Measurements from ENCODE around the gene DSC2. TPM values are rescaled to one million over a fixed set of nuclear protein-coding genes. Genes with fewer than 3 reads are reported as not detected.
"Not testable (repeated sequence)": the region's sequence is repeated elsewhere in the genome, so short reads cannot be mapped to it uniquely, and the experiment has no call there.

Gene DSC2
- total RNA-seq, 1 experiment from 2014 or later = 5.4 TPM

DNA sequence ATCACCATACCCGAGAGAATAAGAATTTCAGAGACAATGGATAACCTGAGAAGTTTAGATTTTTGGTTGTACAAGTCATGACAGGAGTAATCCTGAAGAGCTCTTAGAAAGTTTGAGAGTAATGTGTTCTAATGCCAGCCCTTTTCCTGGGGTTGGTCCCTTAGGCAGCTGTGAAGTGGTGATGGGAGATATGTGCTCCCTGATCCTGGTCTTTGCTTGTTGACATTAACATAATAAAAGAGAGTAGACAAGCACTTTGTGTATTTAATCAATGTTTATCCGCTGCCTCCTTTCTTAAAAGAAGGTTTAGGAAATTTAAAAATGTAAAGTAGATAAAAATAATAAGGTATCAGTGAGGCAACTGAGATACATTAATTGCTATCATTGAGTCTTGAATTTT, 45.9 kb downstream of the DSC2 start:
- DNase-seq (ENCODE audit: low read depth) = no peak
- in situ Hi-C loops (cut with HindIII; ENCODE audit: low pct_unique_long_range_greater_than_20kb, low sequenced_read_pairs) = no loop called here

DNA sequence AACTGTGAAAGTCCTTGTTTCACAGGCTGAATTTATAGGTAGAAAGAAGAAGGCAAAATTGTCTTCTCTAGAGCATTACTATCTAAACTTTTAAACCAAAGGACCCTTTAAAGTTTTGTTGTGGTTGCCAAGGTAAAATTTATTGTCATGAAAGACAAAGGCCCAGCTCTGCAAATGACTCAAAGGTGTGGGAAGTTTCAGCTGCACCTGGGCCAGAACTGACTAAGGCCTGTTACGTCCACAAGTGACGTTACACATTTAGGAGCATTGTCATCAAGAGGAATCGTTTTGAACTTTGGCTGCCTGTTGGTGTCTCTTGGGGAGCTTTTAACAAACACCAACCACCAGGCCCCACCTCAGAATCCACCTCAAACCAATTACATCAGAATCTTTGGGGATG, 51.6 kb downstream of the DSC2 start:
- in situ Hi-C loops (cut with HindIII; ENCODE audit: low pct_unique_long_range_greater_than_20kb, low sequenced_read_pairs) = no loop called here

DNA sequence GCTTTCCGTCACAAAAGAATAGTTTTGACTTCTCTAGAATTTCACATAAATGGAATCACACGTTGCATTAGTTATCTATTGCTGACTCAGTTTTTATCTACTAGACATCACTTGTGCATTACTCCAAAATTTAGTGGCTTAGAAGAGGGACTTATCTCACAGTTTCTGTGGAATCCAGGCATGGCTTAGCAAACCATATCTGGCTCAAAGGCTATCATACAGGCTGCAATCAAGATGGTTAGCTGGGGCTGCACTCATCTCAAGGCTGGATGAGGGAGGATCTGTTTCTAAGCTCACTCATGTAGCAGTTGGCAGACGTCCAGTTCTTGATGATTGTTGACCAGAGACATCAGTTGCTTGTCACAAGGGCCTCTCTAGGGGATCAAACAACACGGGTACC, 53.0 kb downstream of the DSC2 start:
- no peak for DNase-seq (ENCODE audit: low read depth)
- in situ Hi-C loops (cut with HindIII; ENCODE audit: low pct_unique_long_range_greater_than_20kb, low sequenced_read_pairs) = no loop called here

More for the DNA sequence above, 51.6 kb downstream of the DSC2 start:
- no peak for DNase-seq (ENCODE audit: low read depth)

DNA sequence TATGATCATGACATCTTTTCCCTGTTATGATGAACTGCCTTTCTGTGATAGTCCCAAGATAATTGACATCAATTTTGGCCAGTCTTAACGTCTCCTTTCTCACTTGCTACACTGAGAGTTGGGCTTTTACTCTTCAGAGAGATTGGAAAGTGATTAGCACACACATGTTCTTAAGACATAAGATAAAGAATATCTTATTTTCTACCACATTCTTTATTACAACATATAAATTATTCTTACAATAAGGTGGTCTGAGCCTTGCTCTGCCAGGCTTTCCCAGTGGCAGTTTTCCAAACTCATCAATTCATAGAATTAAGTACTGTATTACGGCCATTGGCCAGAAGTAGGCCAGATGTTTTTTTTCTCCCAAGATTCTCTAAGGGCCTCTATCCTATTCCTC, 54.0 kb downstream of the DSC2 start:
- in situ Hi-C loops (cut with HindIII; ENCODE audit: low pct_unique_long_range_greater_than_20kb, low sequenced_read_pairs) = no loop called here
- no peak for DNase-seq (ENCODE audit: low read depth)

DNA sequence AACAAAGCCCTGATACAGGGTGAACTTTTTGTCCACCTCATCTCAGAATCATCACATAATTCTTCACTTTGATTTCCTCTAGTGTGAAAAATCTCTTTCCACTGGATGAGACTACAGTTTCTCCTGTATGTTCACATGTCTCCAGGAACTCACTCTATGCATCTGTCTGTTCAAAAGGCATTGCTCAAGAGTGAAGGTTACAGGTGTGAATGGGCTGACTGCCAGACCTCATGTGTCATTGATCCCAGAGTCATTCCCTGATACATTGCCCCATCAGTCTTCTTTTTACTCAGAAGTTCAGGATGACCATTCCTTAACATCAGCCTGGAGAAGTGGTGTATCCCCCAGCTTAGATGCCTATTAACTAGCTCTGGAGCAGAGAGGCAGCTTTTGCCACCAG, 55.3 kb downstream of the DSC2 start:
- in situ Hi-C loops (cut with HindIII; ENCODE audit: low pct_unique_long_range_greater_than_20kb, low sequenced_read_pairs) = no loop called here
- DNase-seq (ENCODE audit: low read depth) = no peak

DNA sequence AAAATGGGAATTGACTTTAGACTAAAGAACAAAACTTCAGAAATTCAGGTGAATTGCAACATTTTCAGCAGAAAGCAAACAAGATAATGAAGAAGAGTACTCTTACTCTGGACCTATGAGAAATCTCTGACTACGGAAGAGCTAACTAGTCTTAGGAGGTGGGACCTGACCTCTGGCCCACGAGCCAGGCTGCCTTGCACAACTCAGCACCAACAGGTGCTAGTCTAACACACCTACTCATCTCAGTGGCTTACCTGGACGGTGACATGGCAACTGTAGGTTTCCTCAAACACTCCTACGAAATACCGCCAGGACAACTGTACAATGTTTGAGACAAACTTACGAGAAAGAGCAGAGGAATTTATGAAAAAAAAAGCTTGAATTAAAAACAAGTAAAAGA, 56.6 kb downstream of the DSC2 start:
- no peak for DNase-seq (ENCODE audit: low read depth)
- in situ Hi-C loops (cut with HindIII; ENCODE audit: low pct_unique_long_range_greater_than_20kb, low sequenced_read_pairs) = no loop called here

DNA sequence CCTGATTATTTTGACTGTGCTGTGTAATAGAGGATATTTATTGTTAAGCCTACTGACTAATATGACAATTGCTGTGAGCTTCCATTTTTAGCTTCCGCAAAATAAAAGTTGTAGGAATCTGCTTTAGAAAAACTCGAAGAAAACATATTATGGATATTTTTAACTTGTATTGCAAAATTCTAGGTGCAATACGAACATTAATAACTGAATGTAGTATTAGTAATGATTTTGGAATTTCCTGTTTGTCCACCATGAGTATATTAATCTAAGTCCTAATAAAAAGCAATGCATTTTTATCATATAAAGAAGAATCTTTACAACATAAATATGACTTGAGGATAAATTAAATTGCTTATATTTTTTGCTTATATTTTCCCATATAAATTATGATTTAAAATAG, 57.3 kb downstream of the DSC2 start:
- in situ Hi-C loops (cut with HindIII; ENCODE audit: low pct_unique_long_range_greater_than_20kb, low sequenced_read_pairs) = no loop called here
- no peak for DNase-seq (ENCODE audit: low read depth)

DNA sequence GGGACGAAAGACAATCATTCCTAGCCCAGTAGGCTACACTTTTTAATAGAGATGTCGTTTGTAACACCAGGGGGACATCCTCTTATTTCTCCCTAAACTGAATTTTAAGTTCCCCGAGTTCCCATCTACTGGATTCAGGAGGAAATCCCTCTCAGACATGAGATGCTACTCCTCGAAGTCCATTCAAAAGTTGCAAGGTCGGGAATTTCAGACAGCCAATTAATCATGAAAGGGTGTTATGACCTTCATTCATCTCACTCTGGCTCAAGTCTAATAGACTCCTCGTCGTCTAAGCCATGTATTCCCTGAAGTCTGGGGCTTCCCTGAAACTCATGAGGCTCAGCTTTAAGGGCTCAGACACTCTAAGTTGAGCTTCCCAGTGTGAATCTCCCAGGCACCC, 58.5 kb downstream of the DSC2 start:
- in situ Hi-C loops (cut with HindIII; ENCODE audit: low pct_unique_long_range_greater_than_20kb, low sequenced_read_pairs) = no loop called here
- DNase-seq (ENCODE audit: low read depth) = no peak

DNA sequence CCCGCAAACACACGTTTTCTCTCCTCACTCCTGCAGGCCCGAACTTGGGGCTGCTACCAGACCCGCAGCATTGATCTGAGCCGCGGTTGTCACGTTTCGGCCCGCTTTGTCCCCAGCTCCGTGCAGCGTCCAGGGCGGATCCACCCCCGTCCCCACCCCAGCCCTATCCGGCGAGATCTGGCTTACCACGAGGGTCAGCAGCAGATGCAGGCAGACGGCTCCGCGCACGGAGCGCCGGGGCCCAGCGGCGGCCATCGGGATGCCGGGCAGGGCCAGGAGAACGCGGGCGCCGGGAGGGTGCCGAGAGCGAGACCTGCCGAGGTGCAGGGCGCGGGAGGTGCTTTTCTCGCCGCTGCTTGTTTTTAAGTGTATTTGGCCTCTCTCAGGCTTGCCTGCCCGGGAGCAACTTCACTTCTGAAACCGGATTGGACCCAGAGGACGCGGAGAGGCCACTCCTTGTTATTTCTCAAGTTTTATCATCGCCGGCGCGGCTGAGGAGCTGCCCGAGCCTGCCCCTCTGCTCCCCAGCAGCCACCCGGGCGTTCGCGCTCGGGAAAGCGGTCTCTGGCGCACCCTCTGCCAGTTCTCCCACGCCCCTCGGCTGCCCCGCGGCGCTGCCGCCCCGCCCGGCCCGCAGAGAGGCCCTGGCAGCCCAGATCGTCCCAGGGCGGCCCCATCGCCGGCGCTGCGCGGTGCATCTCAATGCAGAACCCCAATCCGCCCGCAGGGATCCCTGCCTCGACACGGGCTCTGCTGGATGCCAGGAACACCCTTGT, 59.6 kb downstream of the DSC2 start, which contains the start of gene DSC3:
Gene DSC3 (minus strand): TSS at position 337 of the 776 bp plus-strand sequence. CDS start 82 bp downstream, at position 255.
- DNase-seq (ENCODE audit: low read depth) = no peak
- in situ Hi-C loops (cut with HindIII; ENCODE audit: low pct_unique_long_range_greater_than_20kb, low sequenced_read_pairs) = no loop called here

DNA sequence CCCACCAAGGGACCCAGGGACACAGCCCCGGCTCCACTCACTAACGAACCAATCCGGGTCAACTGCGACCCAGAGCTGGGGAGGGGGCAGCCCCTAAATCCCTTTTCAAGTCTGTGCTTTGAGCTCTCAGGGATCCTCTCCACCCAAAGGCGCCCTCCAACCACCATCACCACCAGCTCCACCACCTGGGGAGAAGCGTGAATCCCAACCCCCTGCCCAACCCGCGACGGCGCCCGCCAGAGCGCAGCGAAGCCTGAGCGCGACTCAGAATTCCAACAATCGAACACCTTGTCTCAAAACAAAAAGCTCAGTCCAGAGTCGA, 60.2 kb downstream of the DSC2 start:
- in situ Hi-C loops (cut with HindIII; ENCODE audit: low pct_unique_long_range_greater_than_20kb, low sequenced_read_pairs) = no loop called here
- DNase-seq (ENCODE audit: low read depth) = no peak

DNA sequence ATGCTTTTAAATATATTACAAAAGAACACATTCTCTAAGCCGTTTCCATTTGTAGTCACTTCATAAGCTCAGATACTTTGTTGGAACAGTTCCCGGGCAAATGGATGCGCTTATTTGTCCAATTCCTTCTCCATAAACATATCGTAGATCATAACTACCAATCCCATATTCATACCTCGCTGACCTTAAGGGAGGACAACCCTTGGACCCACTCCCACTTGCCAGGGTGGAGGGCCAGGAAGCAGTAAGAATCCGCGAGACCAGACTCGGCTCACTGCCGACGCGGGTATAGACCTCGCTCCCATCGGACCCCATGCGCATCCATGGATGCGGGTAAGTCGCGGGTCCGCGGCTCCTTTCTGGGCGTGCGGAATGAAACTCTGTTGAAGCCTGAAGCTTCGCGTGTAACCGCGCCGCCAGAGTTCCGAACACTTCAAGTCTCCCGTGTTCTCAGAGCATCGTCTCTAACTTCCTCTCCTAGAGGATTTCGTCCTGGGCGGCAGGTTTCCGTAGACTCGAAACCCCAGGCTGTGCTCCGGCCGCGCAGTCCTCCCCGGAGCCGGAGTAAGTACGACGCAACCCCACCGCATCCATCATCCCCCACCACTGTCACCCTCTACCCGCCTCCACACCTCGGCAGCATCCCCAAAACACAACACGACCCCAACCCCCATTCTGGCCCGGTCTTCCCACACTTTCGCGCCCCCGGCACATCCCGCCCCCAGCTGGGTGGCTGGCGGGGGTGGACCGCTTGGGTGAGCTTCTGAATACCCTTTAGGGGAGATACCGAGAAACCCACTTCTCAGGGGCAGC, 60.7 kb downstream of the DSC2 start:
- in situ Hi-C loops (cut with HindIII; ENCODE audit: low pct_unique_long_range_greater_than_20kb, low sequenced_read_pairs) = no loop called here
- DNase-seq (ENCODE audit: low read depth) = no peak

DNA sequence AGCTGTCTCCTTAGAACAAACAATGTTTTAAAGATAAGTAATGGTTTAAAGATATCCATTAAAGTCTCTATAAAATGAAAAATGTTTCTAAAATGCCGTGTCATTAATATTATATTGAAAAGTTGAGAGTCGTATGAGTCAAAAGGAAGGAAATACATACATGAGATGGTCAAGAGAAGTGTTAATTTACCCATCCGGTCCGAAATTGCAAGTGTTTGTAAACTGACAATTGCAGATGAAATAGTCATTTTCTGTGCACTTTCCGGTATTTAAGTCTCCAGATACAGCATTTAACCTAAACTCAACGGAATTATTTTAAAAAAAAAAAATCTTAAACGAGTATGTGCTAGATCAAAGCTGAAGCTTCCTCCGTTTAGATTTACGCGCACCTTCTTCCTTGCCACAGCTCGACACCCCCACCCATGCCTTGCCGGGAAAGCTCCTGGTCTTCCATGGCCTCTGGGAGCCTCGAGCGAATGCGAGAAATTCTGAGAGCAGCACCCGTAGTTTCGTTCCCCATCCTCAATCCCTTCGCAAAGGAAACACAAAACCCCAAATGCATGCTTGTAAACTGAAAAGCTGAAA, 61.4 kb downstream of the DSC2 start:
- DNase-seq (ENCODE audit: low read depth) = no peak
- in situ Hi-C loops (cut with HindIII; ENCODE audit: low pct_unique_long_range_greater_than_20kb, low sequenced_read_pairs) = no loop called here

DNA sequence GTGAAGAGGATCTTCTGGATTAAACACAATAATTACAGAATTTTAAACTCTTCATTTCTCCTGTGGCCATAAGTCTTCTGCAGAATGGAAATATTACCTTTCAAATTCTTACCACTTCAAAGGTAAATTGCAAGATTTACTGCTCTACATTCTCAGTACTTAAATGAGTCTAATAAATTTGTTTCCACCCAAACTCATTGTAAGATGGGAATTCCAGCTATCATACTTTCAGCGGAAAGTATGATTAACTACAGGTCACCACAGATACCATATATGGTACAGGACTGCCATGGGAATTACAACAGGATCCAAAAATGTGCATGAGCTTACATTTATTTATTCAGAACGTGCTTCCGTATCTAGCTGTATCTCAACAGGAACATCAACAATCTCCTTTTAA, 62.8 kb downstream of the DSC2 start:
- DNase-seq (ENCODE audit: low read depth) = no peak
- in situ Hi-C loops (cut with HindIII; ENCODE audit: low pct_unique_long_range_greater_than_20kb, low sequenced_read_pairs) = no loop called here

DNA sequence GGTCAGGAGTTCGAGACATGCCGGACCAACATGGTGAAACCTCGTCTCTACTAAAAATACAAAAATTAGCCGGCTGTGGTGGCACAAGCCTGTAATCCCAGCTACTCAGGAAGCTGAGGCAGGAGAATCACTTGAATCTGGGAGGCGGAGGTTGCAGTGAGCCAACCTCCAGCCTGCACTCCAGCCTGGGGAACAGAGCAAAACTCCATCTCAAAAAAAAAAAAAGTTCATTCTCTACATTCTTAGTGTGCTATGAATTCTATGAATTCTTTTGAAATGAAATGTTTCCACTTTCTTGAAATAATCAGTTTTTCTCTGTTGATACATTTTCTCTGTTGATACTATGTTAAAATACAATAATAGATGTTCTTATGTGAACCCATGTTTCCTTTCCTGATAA, 64.5 kb downstream of the DSC2 start:
- in situ Hi-C loops (cut with HindIII; ENCODE audit: low pct_unique_long_range_greater_than_20kb, low sequenced_read_pairs); DNase-seq (ENCODE audit: low read depth): not testable (repeated sequence)

DNA sequence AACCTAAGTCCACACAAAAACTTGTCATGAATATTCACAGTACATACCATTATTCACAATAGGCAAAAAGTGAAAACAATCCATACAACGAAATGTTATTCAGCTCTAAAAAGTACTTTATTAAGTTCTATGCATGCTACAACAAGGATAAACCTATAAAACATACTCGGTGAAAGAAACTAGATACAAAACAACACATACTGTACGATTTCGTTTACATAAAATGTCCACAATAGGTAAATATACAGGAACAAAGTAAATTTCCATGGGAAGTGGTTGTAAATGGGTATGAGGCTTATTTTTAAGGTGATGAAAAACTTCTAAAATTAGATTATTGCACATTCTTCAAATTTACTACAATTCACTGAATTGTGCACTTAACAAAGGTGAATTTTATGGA, 67.7 kb downstream of the DSC2 start:
- no peak for DNase-seq (ENCODE audit: low read depth)
- in situ Hi-C loops (cut with HindIII; ENCODE audit: low pct_unique_long_range_greater_than_20kb, low sequenced_read_pairs) = no loop called here

DNA sequence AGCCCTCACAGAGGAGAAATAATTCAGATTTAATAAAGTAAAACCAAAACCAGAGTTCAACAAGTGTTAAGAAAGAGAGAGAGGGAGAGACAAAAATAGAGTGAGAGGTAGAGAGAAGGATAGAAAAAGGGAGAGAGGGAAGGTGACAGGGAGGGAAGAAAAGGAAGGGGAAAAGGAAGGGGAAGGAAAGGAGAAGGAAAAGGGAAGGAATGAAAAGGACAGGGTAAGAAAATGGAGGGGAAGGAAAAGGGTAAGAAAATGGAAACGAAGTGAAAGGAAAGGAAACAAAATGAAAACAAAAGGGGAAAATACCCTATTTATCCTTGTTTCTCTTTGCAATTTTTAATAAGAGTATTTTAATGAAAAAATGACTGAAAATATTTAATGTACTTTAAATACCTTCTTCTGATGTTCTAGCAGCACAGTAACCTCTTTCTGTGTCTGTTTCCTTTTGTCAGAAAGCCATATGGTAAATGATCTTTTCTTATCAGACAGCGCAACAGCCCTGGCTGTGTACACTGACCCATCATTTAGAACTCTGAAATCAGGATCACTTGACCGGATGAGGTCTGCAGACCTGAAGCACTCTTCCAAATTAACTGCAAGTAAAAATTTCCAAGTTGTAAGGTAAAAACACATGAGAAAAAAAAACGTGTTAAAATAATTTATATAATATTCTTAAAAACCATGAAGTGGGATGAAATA, 71.5 kb downstream of the DSC2 start:
- no peak for DNase-seq (ENCODE audit: low read depth)
- in situ Hi-C loops (cut with HindIII; ENCODE audit: low pct_unique_long_range_greater_than_20kb, low sequenced_read_pairs) = no loop called here

DNA sequence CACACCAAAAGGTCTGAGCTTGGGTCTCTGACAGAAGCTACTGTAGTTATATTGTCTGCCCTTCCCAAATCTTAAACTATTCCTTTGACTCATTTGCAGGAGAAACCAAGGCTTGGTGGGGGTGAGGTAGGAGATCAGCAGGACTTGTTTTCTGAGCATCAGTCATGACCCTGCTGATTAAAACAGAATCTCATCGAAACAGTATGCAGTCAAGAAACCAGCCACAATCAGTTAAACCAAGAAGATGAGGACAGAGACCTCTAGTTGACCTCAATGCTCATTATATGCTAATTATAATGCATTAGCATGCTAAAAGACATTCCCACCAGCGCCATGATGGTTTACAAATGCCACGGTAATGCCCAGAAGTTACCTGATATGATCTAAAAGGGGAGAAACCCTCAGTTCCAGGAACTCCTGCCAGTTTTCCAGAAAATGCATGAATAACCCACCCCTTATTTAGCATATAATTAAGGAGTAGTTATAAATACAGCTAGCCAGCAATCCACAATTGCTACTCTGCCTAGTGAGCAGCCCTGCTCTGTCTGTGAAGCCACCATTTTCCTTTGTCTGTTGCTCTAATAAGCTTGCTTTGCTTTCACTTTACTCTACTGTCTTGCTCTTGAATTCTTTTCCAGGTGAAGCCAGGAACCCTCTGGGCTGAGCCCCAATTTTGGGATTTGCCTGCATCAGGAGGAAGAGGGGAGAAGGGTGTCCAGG, 86.3 kb downstream of the DSC2 start:
- no peak for DNase-seq (ENCODE audit: low read depth)
- in situ Hi-C loops (cut with HindIII; ENCODE audit: low pct_unique_long_range_greater_than_20kb, low sequenced_read_pairs) = no loop called here

DNA sequence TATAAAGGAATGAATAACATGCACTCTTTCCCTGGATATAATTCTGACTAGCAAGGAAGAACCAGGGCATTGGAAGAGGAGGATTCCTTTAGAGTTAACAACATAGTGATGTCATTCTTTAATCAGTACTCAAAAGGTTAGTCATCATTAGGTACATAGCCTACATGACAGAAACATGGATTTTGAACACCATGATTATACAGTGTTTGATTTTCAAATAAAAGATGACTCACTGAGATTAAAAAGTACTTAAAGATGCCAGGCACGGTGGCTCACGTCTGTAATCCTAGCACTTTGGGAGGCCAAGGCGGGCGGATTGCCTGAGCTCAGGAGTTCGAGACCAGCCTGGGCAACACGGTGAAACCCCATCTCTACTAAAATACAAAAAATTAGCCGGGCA, 90.8 kb downstream of the DSC2 start:
- in situ Hi-C loops (cut with HindIII; ENCODE audit: low pct_unique_long_range_greater_than_20kb, low sequenced_read_pairs) = not testable (repeated sequence)
- peak; percentile 79 for DNase-seq (ENCODE audit: low read depth)

All from Caki2 (cell line).